ENCODE measurements around the gene SMCP. TPM values are rescaled to one million over a fixed set of nuclear protein-coding genes. Genes with fewer than 3 reads are reported as not detected.

Gene SMCP
- total RNA-seq, 8 experiments from 2014 or later = not detected

DNA sequence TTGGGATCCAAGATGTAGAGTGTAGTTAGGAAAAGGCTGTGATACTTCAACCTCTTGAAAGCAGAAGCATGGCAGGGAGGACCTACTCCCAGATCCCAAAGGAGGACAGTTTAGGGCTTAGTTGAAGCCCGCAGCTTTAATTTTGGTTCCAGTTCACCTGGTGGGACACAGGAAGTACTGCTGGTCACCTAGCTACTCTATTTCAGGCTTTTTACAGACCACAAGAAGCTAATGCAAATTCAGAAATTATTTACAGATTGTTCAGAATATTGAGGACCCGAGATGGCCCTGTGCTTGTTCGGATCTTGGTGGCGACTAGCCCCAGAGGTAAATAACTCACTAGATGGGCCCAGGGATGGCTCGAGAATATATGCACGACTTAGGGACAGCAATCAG lies 6.4 kb upstream of the SMCP start:
- in situ Hi-C loops (cut with MboI; ENCODE audit: low pct_unique_long_range_greater_than_20kb in 2 of 9, low sequenced_read_pairs in 9 of 9, unreplicated experiment in 9 of 9) = loop anchor here in 1 of 9 experiments (10.0 to 25.0 kb wide), 2 partner anchors 53 to 209 kb away; partner anchors contain the start of gene LCE2D
- no peaks in the 10 kb centered on the region for H3K4me1 ChIP-seq (replicated peaks in 1 of 2)
- 45 to 100% (median 70%) methylated on average over 1 to 6 of the region's 6 CpGs; no CpG with 5 or more reads in 3 of the 10 experiments for WGBS, 10 experiments
- no peak overlapping the region for H3K4me3 ChIP-seq
- H3K27ac ChIP-seq = no peak overlapping the region
- ATAC-seq (replicated peaks in 6 of 8) = no peak

DNA sequence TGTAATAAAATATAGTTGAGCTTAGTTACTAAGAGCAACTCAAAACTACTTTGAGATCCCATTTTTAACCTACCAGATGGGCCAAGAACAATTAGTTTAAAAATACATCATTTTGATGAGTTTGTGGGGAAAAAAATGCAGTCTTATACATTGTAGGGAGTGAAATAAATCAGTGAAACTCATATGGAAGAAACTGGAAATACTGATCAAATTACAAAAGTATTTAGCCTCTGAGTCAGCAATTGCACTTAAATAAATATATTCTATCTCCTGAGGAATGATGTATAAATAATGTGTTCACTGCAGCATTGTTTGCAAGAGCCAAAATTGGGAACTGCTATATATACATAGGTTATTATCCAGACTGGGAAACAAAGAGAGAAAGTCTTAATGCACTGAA lies 4.6 kb upstream of the SMCP start:
- no peak overlapping the region for H3K4me3 ChIP-seq
- no peaks in the 10 kb centered on the region for H3K4me1 ChIP-seq (replicated peaks in 1 of 2)
- no peak for ATAC-seq (replicated peaks in 6 of 8)
- H3K27ac ChIP-seq = no peak overlapping the region
- in situ Hi-C loops (cut with MboI; ENCODE audit: low pct_unique_long_range_greater_than_20kb in 2 of 9, low sequenced_read_pairs in 9 of 9, unreplicated experiment in 9 of 9) = loop anchor here in 1 of 9 experiments (10.0 to 25.0 kb wide), 2 partner anchors 51 to 211 kb away; partner anchors contain the start of gene LCE2D

DNA sequence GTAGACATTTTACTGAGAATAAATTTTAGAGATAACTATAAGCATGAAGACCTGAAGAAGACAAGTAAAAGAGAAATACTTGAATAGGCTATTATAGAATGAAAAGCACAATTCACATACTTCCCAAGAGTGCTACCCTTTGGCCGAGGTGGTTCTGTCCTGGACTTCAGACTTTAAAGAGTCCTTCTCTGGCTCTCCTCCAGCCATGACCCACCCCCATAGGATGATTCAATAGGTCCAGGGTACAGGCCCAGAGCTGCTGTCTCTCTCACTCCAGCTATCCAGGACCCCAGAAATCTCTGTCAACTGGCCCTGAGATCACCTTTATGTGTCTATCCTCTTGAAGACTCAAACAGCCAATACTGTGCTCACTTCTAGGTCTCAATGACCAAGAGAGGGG lies 1.3 kb upstream of the SMCP start:
- no peak for ATAC-seq (replicated peaks in 6 of 8)
- Histone ChIP-seq H3K4me1 (replicated peaks in 1 of 2) (no peaks in the 10 kb centered on the region), H3K27ac (no peak overlapping the region), H3K4me3 (no peak overlapping the region)
- in situ Hi-C loops (cut with MboI; ENCODE audit: low pct_unique_long_range_greater_than_20kb in 2 of 9, low sequenced_read_pairs in 9 of 9, unreplicated experiment in 9 of 9) = loop anchor here in 1 of 9 experiments (10.0 kb wide), 1 partner anchor 48 kb away; no protein-coding TSS in a partner anchor
- WGBS, 10 experiments = 20 to 100% (median 40%) methylated on average over 1 of the region's 1 CpG; no CpG with 5 or more reads in 5 of the 10 experiments

DNA sequence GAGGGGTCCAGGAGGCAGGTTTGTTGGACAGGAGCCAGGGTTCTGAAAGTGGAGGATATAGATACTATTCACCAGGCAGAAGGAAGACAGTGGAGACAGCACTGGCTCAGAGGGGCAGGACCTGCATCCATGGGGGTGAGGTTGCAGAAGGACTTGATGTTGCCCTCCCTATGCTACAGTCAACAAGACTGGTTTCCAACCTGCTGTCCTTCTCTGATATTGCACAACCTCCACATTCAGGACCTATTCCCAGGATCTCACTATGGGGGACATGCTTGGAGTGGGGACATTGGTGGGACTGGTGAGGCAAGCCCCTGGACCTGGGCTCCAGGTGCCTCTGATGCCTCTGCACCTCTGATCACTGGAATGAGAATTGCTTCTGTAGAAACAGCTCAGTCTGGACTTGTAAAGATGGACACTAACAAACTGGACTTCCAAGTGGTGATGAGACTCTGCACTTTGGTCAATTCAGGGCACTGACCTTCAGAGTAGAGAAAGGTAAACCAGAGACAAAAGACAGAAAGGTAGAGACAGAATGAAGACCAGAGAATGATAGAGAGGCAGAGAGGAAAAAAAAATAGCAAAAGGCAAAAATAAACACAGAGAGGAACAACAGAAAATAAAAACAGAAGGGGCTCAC lies 1.6 kb downstream of the SMCP start:
- in situ Hi-C loops (cut with MboI; ENCODE audit: low pct_unique_long_range_greater_than_20kb in 2 of 9, low sequenced_read_pairs in 9 of 9, unreplicated experiment in 9 of 9) = loop anchor here in 1 of 9 experiments (10.0 kb wide), 1 partner anchor 45 kb away; no protein-coding TSS in a partner anchor
- H3K4me3 ChIP-seq = no peak overlapping the region
- no peaks in the 10 kb centered on the region for H3K4me1 ChIP-seq (replicated peaks in 1 of 2)
- no peak for ATAC-seq (replicated peaks in 6 of 8)
- H3K27ac ChIP-seq = no peak overlapping the region

DNA sequence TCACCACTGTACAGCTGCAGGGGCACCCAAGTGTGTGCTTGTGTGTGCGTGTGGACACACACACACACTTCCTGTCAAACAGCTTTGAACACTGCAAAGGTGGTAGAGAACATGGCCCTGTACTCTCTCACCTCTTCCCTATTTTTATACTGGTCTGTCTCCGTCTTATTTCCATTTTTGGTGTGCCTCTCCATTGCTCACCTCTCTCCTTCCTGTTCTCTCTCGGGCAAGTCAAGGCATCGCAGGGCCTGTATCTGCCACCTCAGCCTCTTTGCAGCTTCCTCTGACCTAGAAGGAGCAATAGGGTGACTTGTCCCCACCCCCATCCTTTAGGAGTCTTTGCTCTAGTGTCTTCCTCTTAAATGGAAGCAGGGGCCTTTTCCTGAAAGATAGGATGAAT lies 2.2 kb downstream of the SMCP start:
- no peak overlapping the region for H3K4me3 ChIP-seq
- ATAC-seq (replicated peaks in 6 of 8) = no peak
- no peaks in the 10 kb centered on the region for H3K4me1 ChIP-seq (replicated peaks in 1 of 2)
- no peak overlapping the region for H3K27ac ChIP-seq
- WGBS, 10 experiments = 20 to 72% (median 55%) methylated on average over 2 to 4 of the region's 4 CpGs; no CpG with 5 or more reads in 4 of the 10 experiments
- in situ Hi-C loops (cut with MboI; ENCODE audit: low pct_unique_long_range_greater_than_20kb in 2 of 9, low sequenced_read_pairs in 9 of 9, unreplicated experiment in 9 of 9) = no loop called here

DNA sequence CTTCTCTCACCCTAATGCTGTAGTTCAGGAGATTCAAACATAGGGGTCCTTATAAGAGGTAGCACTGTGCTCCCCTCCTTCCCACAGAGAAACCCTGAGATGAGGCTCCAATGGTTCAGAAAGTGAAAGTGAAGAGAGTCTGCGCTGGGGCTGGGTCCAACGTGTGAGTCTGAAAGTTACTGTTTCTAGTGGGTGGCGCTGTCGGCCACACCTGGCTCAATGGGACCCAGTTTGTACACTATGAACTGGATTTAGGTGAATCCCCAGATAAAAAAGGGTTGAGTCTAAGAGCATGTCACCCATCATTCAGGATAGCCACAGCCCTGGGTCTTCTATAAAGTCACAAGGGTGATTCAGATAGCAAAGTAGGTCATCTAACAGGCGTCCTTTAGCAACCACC lies 2.8 kb downstream of the SMCP start:
- Histone ChIP-seq H3K27ac (no peak overlapping the region), H3K4me3 (no peak overlapping the region), H3K4me1 (replicated peaks in 1 of 2) (no peaks in the 10 kb centered on the region)
- ATAC-seq (replicated peaks in 6 of 8) = no peak
- WGBS, 10 experiments = 20 to 91% (median 88%) methylated on average over 1 to 4 of the region's 5 CpGs; no CpG with 5 or more reads in 5 of the 10 experiments
- in situ Hi-C loops (cut with MboI; ENCODE audit: low pct_unique_long_range_greater_than_20kb in 2 of 9, low sequenced_read_pairs in 9 of 9, unreplicated experiment in 9 of 9) = no loop called here

DNA sequence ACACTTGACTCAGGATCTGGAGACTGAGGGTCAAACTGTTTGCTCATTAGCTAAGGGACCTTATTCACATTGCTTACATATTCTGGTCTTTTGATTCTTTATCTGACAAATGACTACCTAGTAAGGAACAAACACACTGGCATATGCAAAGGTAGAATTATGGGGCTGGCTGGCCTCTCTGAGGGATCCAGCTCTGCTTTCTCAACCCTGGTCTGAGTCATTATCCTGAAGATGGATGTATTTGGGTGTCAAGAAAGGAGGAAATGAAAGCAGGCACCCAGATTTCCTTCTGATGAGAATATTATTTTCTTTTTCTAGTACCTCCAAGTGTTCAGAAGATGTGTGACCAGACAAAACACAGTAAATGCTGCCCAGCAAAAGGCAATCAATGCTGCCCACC lies 6.0 kb downstream of the SMCP start:
- ATAC-seq (replicated peaks in 6 of 8) = no peak
- no peak overlapping the region for H3K4me3 ChIP-seq
- no peaks in the 10 kb centered on the region for H3K4me1 ChIP-seq (replicated peaks in 1 of 2)
- in situ Hi-C loops (cut with MboI; ENCODE audit: low pct_unique_long_range_greater_than_20kb in 2 of 9, low sequenced_read_pairs in 9 of 9, unreplicated experiment in 9 of 9) = no loop called here
- H3K27ac ChIP-seq = no peak overlapping the region

DNA sequence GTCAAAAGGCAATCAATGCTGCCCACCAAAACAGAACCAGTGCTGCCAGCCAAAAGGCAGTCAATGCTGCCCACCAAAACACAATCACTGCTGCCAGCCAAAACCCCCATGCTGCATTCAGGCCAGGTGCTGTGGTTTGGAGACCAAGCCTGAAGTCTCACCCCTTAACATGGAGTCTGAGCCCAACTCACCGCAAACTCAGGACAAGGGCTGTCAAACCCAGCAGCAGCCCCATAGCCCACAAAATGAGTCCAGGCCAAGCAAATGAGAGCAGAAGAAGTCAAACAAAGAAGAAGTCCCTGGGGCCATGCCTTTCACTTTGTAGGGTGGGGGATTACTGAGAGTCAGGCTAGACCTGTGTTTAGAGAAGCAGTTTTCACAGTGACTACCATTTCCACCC lies 6.4 kb downstream of the SMCP start:
- Histone ChIP-seq H3K4me3 (no peak overlapping the region), H3K4me1 (replicated peaks in 1 of 2) (no peaks in the 10 kb centered on the region), H3K27ac (no peak overlapping the region)
- ATAC-seq (replicated peaks in 6 of 8) = no peak
- in situ Hi-C loops (cut with MboI; ENCODE audit: low pct_unique_long_range_greater_than_20kb in 2 of 9, low sequenced_read_pairs in 9 of 9, unreplicated experiment in 9 of 9) = no loop called here
- WGBS, 10 experiments = 86 to 100% (median 100%) methylated on average over 1 of the region's 1 CpG; no CpG with 5 or more reads in 6 of the 10 experiments

DNA sequence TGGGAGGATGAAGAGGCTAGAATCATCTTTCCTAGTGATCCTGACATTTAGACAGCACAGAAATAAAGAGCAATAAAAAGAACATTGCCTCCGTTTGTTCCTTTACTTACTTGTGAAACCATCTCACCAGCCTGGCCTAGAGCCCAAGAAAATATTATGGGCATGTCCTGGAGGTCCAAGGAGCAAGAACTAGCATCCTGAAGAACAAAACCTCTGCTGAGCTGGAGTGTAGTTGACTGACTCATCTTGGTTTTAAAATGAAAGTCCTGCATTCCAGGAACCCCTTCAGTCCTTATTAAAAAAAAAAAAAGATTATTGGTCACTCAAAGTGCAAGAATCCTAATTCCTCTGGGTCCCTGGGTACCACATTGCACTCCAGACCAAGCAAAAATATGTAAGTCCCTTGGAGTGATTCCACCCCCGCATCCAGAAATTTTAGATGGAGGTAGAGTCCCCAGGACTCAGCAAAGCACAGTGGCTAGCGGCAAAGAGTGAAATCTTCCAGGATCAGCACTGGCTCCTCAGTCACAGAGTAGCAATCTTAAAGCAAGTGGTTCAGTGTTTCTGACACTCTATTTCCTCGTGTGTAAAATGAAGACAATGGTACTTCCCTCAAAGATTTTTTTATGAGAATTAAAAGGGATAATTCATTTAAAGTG lies 7.0 kb downstream of the SMCP start:
- Histone ChIP-seq H3K4me1 (replicated peaks in 1 of 2) (no peaks in the 10 kb centered on the region), H3K27ac (no peak overlapping the region), H3K4me3 (no peak overlapping the region)
- 18 to 67% (median 45%) methylated on average over 1 to 4 of the region's 4 CpGs for WGBS, 10 experiments
- no peak for ATAC-seq (replicated peaks in 6 of 8)
- in situ Hi-C loops (cut with MboI; ENCODE audit: low pct_unique_long_range_greater_than_20kb in 2 of 9, low sequenced_read_pairs in 9 of 9, unreplicated experiment in 9 of 9) = no loop called here

DNA sequence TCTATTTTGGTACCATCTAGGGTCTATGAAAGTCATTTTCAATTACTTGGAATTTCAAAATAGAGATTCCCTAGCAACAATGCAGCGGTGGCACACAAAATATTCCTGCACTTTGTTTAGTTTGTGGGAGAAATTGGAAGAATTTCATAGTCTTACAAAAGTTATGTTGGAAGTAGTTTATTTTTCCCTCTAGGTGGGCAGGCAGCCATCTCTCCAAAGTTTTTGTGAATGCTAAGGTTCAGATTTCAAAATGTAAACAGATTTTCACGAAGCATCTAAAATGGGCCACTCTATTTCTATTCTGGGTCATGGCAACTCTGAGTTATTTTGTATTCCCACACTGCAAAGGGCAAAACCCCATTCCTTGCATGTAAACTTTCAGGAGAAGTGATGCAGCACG lies 8.0 kb downstream of the SMCP start:
- 6 to 64% (median 23%) methylated on average over 1 to 3 of the region's 3 CpGs; no CpG with 5 or more reads in 2 of the 10 experiments for WGBS, 10 experiments
- no peak overlapping the region for H3K27ac ChIP-seq
- no peaks in the 10 kb centered on the region for H3K4me1 ChIP-seq (replicated peaks in 1 of 2)
- H3K4me3 ChIP-seq = no peak overlapping the region
- no peak for ATAC-seq (replicated peaks in 6 of 8)
- in situ Hi-C loops (cut with MboI; ENCODE audit: low pct_unique_long_range_greater_than_20kb in 2 of 9, low sequenced_read_pairs in 9 of 9, unreplicated experiment in 9 of 9) = no loop called here

DNA sequence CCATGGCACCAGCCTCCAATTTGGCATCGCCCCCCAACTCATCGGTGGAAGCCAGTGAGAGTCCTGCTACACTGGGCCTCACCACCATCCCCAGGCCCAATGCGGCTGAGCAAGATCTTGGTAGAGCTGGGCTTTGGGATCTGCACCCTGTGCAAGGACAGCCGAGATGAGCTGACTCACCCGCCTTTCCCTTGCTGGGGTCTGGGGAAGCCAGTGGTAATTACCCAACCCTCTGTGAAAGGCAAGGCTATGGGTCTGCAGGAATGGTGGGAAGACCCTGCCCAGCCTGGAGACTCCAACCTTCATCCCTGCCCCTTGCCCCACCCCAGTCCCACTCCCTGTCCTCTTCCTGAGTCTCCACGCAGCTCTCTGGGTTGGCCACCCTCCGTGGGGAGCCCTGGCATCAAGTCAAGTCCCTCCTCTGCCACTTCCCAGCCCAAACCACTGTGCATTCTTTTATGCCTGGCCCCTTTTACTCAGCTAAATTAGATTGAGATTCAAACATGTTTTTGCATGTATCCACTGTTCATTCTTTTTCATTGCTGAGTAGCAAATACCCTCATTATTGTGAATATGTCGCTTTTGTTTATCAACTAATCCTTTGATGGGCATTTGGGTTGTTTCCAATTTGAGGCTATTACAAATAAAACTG lies 8.8 kb downstream of the SMCP start:
- Histone ChIP-seq H3K27ac (no peak overlapping the region), H3K4me3 (no peak overlapping the region), H3K4me1 (replicated peaks in 1 of 2) (no peaks in the 10 kb centered on the region)
- in situ Hi-C loops (cut with MboI; ENCODE audit: low pct_unique_long_range_greater_than_20kb in 2 of 9, low sequenced_read_pairs in 9 of 9, unreplicated experiment in 9 of 9) = no loop called here
- peak in 2 of 8 experiments; percentile 25 to 36 for ATAC-seq (replicated peaks in 6 of 8)
- 0 to 78% (median 47%) methylated on average over 1 to 7 of the region's 8 CpGs; no CpG with 5 or more reads in 3 of the 10 experiments for WGBS, 10 experiments

DNA sequence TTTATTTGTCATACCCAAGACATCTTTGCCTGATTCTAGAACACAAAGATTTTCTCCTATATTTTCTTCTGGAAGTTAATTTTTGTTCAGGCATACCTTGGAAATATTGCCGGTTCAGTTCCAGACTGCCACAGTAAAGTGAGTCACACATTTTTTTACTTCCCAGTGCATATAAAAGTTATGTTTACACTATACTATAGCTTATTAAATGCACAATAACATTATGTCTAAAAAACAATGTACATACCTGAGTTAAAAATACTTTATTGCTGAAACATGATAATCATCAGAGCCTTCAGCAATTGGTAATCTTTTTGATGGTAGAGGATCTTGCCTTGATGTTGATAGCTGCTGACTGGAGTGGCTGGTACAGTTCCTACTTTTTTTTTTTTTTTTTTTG lies 10.0 kb downstream of the SMCP start:
- ATAC-seq (replicated peaks in 6 of 8) = no peak
- Histone ChIP-seq H3K27ac (no peak overlapping the region), H3K4me1 (replicated peaks in 1 of 2) (no peaks in the 10 kb centered on the region), H3K4me3 (no peak overlapping the region)
- in situ Hi-C loops (cut with MboI; ENCODE audit: low pct_unique_long_range_greater_than_20kb in 2 of 9, low sequenced_read_pairs in 9 of 9, unreplicated experiment in 9 of 9) = no loop called here
- WGBS, 10 experiments = 60 to 100% (median 95%) methylated on average over 1 of the region's 1 CpG; no CpG with 5 or more reads in 1 of the 10 experiments

DNA sequence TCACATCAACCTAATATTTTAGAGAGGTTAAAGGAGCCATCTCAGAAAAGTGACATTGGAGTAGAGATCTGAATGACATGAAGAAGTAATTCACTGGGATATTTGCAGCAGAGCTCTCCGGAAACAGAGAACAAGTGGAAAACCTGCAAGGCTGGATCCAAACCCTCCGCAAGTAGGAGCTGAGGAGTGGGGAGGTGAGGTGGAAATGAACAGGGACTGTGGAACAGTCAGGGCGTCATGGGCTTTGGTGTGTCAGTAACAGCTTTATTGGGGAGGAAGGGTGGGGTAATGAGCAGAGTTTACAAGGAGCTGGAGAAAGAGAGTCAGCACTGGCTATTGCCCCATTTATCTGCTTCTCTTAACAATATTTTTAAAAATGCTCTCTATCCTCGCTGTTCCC lies 20.9 kb downstream of the SMCP start:
- H3K4me3 ChIP-seq = no peak overlapping the region
- ATAC-seq (replicated peaks in 6 of 8) = no peak
- no peaks in the 10 kb centered on the region for H3K4me1 ChIP-seq (replicated peaks in 1 of 2)
- no peak overlapping the region for H3K27ac ChIP-seq
- in situ Hi-C loops (cut with MboI; ENCODE audit: low pct_unique_long_range_greater_than_20kb in 2 of 9, low sequenced_read_pairs in 9 of 9, unreplicated experiment in 9 of 9) = no loop called here
- WGBS, 10 experiments = 0 to 100% (median 67%) methylated on average over 1 to 4 of the region's 4 CpGs; no CpG with 5 or more reads in 1 of the 10 experiments
